GM21825 (cell line): ENCODE data around the gene DLX3.

ENCODE experiments used
- ATAC-seq: cut with Tn5 transposase; IDR thresholded peaks from one replicate; pipeline ENCODE4 v1.9.1; 2021; ENCODE audit warnings: mild to moderate bottlenecking, moderate library complexity; ENCODE audit not compliant: unreplicated experiment

DLX3 gene

GRCh38 chr17:49959183-49959935 lies 35.7 kb downstream of the DLX3 start:
- ATAC-seq = no peak

- no peak for ATAC-seq
These were observed 36.3 kb downstream of the DLX3 start for GRCh38 chr17:49958723-49959122.

- ATAC-seq = no peak
These were observed 37.7 kb downstream of the DLX3 start for GRCh38 chr17:49957350-49957749.

GRCh38 chr17:49956780-49957179 lies 38.2 kb downstream of the DLX3 start:
- ATAC-seq = no peak

- ATAC-seq = no peak
These were observed 39.9 kb downstream of the DLX3 start for GRCh38 chr17:49955157-49955556.

- no peak for ATAC-seq
These were observed 42.0 kb downstream of the DLX3 start for GRCh38 chr17:49952912-49953497.

- ATAC-seq = no peak
These were observed 42.7 kb downstream of the DLX3 start for GRCh38 chr17:49952209-49952911.

GRCh38 chr17:49951362-49952082 lies 43.5 kb downstream of the DLX3 start:
- ATAC-seq = no peak

GRCh38 chr17:49949634-49950033 lies 45.4 kb downstream of the DLX3 start:
- ATAC-seq = no peak

- ATAC-seq = no peak
These were observed 48.0 kb downstream of the DLX3 start for GRCh38 chr17:49946964-49947584.

- ATAC-seq = no peak
These were observed 48.8 kb downstream of the DLX3 start for GRCh38 chr17:49946208-49946607.

GRCh38 chr17:49944273-49944870 lies 50.7 kb downstream of the DLX3 start:
- no peak for ATAC-seq

GRCh38 chr17:49942947-49943346 lies 52.1 kb downstream of the DLX3 start:
- no peak for ATAC-seq

- ATAC-seq = no peak
These were observed 53.6 kb downstream of the DLX3 start for GRCh38 chr17:49941427-49941826.
